Measurements from ENCODE around the gene TMUB1. TPM values are rescaled to one million over a fixed set of nuclear protein-coding genes. Genes with fewer than 3 reads are reported as not detected.

TMUB1 gene
- total and polyA plus RNA-seq, 9 of the 15 experiments (the other 6 are each of a cell fraction or from before 2014, with no cell fraction given) = 0.14 to 241 (median 74.1) TPM

GRCh38 chr7:151110941-151111645, 27.8 kb upstream of the TMUB1 start (continued):
- TF ChIP-seq ZNF41 (CRISPR knock-in tag; conservative IDR thresholded peaks at IDR 0.05) = no peak
- TF ChIP-seq KAT7 (CRISPR knock-in tag; IDR thresholded peaks at IDR 0.05; ENCODE audit: borderline replicate concordance) = no peak
- TF ChIP-seq MED1 (CRISPR knock-in tag; IDR thresholded peaks at IDR 0.05; ENCODE audit: borderline replicate concordance) = no peak
- no peak for TF ChIP-seq POU5F1 (IDR thresholded peaks at IDR 0.05; ENCODE audit: borderline replicate concordance, low read depth, low read length, partially characterized antibody)
- TF ChIP-seq TCF7 (IDR thresholded peaks at IDR 0.05; ENCODE audit: borderline replicate concordance) = no peak
- no peak for TF ChIP-seq MTF1 (CRISPR knock-in tag; IDR thresholded peaks at IDR 0.05; ENCODE audit: borderline replicate concordance)
- TF ChIP-seq NFIX (CRISPR knock-in tag; IDR thresholded peaks at IDR 0.05; ENCODE audit: low read depth) = no peak
- no peak for TF ChIP-seq MCM5 (IDR thresholded peaks at IDR 0.05; ENCODE audit: low read depth)
- TF ChIP-seq BRD4 (IDR thresholded peaks at IDR 0.05) = no peak
- no peak for TF ChIP-seq MEF2D (tag; conservative IDR thresholded peaks at IDR 0.05; ENCODE audit: low read depth)
- TF ChIP-seq CXXC5 (CRISPR knock-in tag; IDR thresholded peaks at IDR 0.05) = no peak
- TF ChIP-seq ZNF212 (CRISPR knock-in tag; IDR thresholded peaks at IDR 0.05) = no peak
- peak; percentile 79; the same call in 1 of the 2 replicates for TF ChIP-seq CBX1 (IDR thresholded peaks at IDR 0.05; ENCODE audit: low read depth)
- no peak for TF ChIP-seq ZNF785 (CRISPR knock-in tag; IDR thresholded peaks at IDR 0.05)
- TF ChIP-seq GABPB1 (CRISPR knock-in tag; IDR thresholded peaks at IDR 0.05) = 0 out of 2 replicates have a peak, but pooled peaks have one; percentile 46
- no peak for TF ChIP-seq NONO (IDR thresholded peaks at IDR 0.05; ENCODE audit: low read depth in 2 of 2, low read length in 1 of 2)
- no peak for TF ChIP-seq HNRNPL (IDR thresholded peaks at IDR 0.05; ENCODE audit: low read depth, low read length)
- peak; percentile 45; the same call in 1 of the 2 replicates for TF ChIP-seq PHF21A (IDR thresholded peaks at IDR 0.05; ENCODE audit: borderline replicate concordance, low read depth)
- TF ChIP-seq SMARCB1 (IDR thresholded peaks at IDR 0.05; ENCODE audit: insufficient read length, low read depth) = no peak
- TF ChIP-seq BRD9 (IDR thresholded peaks at IDR 0.05; ENCODE audit: low read depth, partially characterized antibody) = no peak
- TF ChIP-seq ZMIZ1 (IDR thresholded peaks at IDR 0.05; ENCODE audit: low read depth in 2 of 2, low read length in 2 of 2) = no peak
- no peak for TF ChIP-seq SNRNP70 (optimal IDR thresholded peaks at IDR 0.05; ENCODE audit: low read depth, low read length)

All from K562 (cell line).